ENCODE measurements around the gene ELOB. TPM values are rescaled to one million over a fixed set of nuclear protein-coding genes. Genes with fewer than 3 reads are reported as not detected.

The ELOB gene
- total RNA-seq, 1 donor from 2014 or later: 323 TPM

DNA sequence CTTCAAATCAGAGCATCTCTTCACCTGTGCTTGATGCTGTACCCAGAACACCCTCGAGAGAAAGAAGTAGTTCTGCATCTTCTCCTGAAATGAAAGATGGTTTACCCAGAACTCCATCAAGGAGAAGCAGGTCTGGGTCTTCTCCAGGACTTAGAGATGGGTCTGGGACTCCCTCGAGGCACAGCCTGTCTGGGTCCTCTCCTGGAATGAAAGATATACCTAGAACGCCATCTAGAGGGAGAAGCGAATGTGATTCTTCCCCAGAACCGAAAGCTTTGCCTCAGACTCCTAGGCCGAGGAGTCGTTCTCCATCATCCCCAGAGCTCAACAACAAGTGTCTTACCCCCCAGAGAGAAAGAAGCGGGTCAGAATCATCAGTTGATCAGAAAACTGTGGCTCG lies 12.4 kb downstream of the ELOB start:
- FAIRE-seq (no peak), DNase-seq (ENCODE audit: low read depth) (no peak)
- Mint-ChIP-seq H3K27me3 (ENCODE audit: low read depth, unreplicated experiment) (no peaks in the 10 kb centered on the region), H3K4me1 (ENCODE audit: low read depth, unreplicated experiment) (peaks cover 3% of the 10 kb centered on the region), H3K27ac (ENCODE audit: unreplicated experiment) (no peak overlapping the region), H3K9me3 (ENCODE audit: unreplicated experiment) (peaks cover 2% of the 10 kb centered on the region), H3K4me3 (ENCODE audit: unreplicated experiment) (no peak overlapping the region), H3K36me3 (ENCODE audit: low read depth, unreplicated experiment) (peaks cover 81% of the 10 kb centered on the region)
- no peak overlapping the region for H3K27ac ChIP-seq (ENCODE audit: low read depth, low read length)
- no peak overlapping the region for H3K4me3 ChIP-seq (ENCODE audit: insufficient read depth, low read depth, low read length)
- H3K9me3 ChIP-seq (ENCODE audit: insufficient read depth, low read depth, low read length): peaks cover 2% of the 10 kb centered on the region
- no peak overlapping the region for H3K4me2 ChIP-seq (ENCODE audit: low read length)
- H2AFZ ChIP-seq (ENCODE audit: low read depth, low read length): no peak overlapping the region
- peaks cover 100% of the 10 kb centered on the region for H3K79me2 ChIP-seq (ENCODE audit: insufficient read depth, low read length)
- H4K20me1 ChIP-seq (ENCODE audit: insufficient read depth, low read length): peaks cover 100% of the 10 kb centered on the region
- peaks cover 96% of the 10 kb centered on the region for H3K36me3 ChIP-seq (ENCODE audit: insufficient read depth, low read length)
- H3K4me1 ChIP-seq (ENCODE audit: insufficient read depth, low read length): no peaks in the 10 kb centered on the region
- no peak for TF ChIP-seq EZH2 (IDR thresholded peaks at IDR 0.05; ENCODE audit: insufficient read depth, low read length)
- no peak for TF ChIP-seq CTCF (IDR thresholded peaks at IDR 0.05; ENCODE audit: insufficient read depth, low read depth, low read length)
- H3K9ac ChIP-seq (ENCODE audit: low read length): no peak overlapping the region
- no peaks in the 10 kb centered on the region for H3K27me3 ChIP-seq (ENCODE audit: insufficient read depth, low read length)

GRCh38 chr16:2763173-2763572 lies 13.9 kb downstream of the ELOB start:
- no peak overlapping the region for H3K27ac ChIP-seq (ENCODE audit: low read depth, low read length)
- no peak overlapping the region for H3K27ac Mint-ChIP-seq (ENCODE audit: unreplicated experiment)
- no peak overlapping the region for H3K9ac ChIP-seq (ENCODE audit: low read length)
- peaks cover 100% of the 10 kb centered on the region for H3K36me3 ChIP-seq (ENCODE audit: insufficient read depth, low read length)
- no peaks in the 10 kb centered on the region for H3K27me3 Mint-ChIP-seq (ENCODE audit: low read depth, unreplicated experiment)
- no peak overlapping the region for H3K4me3 Mint-ChIP-seq (ENCODE audit: unreplicated experiment)
- no peak overlapping the region for H3K4me3 ChIP-seq (ENCODE audit: insufficient read depth, low read depth, low read length)
- H3K4me1 ChIP-seq (ENCODE audit: insufficient read depth, low read length): no peaks in the 10 kb centered on the region
- H3K4me1 Mint-ChIP-seq (ENCODE audit: low read depth, unreplicated experiment): peaks cover 3% of the 10 kb centered on the region
- peaks cover 100% of the 10 kb centered on the region for H3K79me2 ChIP-seq (ENCODE audit: insufficient read depth, low read length)
- DNase-seq (ENCODE audit: low read depth) (no peak), FAIRE-seq (no peak)
- H3K27me3 ChIP-seq (ENCODE audit: insufficient read depth, low read length): no peaks in the 10 kb centered on the region
- peaks cover 79% of the 10 kb centered on the region for H3K36me3 Mint-ChIP-seq (ENCODE audit: low read depth, unreplicated experiment)
- no peak overlapping the region for H3K4me2 ChIP-seq (ENCODE audit: low read length)
- peaks cover 2% of the 10 kb centered on the region for H3K9me3 Mint-ChIP-seq (ENCODE audit: unreplicated experiment)
- H3K9me3 ChIP-seq (ENCODE audit: insufficient read depth, low read depth, low read length): peaks cover 2% of the 10 kb centered on the region
- H4K20me1 ChIP-seq (ENCODE audit: insufficient read depth, low read length): peaks cover 100% of the 10 kb centered on the region
- TF ChIP-seq EZH2 (IDR thresholded peaks at IDR 0.05; ENCODE audit: insufficient read depth, low read length): no peak
- H2AFZ ChIP-seq (ENCODE audit: low read depth, low read length): no peak overlapping the region

- H2AFZ ChIP-seq (ENCODE audit: low read depth, low read length): no peak overlapping the region
- Mint-ChIP-seq H3K4me1 (ENCODE audit: low read depth, unreplicated experiment) (peaks cover 3% of the 10 kb centered on the region), H3K27me3 (ENCODE audit: low read depth, unreplicated experiment) (no peaks in the 10 kb centered on the region), H3K36me3 (ENCODE audit: low read depth, unreplicated experiment) (peaks cover 79% of the 10 kb centered on the region), H3K9me3 (ENCODE audit: unreplicated experiment) (peaks cover 2% of the 10 kb centered on the region), H3K27ac (ENCODE audit: unreplicated experiment) (no peak overlapping the region), H3K4me3 (ENCODE audit: unreplicated experiment) (no peak overlapping the region)
- no peaks in the 10 kb centered on the region for H3K4me1 ChIP-seq (ENCODE audit: insufficient read depth, low read length)
- H3K9me3 ChIP-seq (ENCODE audit: insufficient read depth, low read depth, low read length): peaks cover 2% of the 10 kb centered on the region
- no peaks in the 10 kb centered on the region for H3K27me3 ChIP-seq (ENCODE audit: insufficient read depth, low read length)
- TF ChIP-seq CTCF (IDR thresholded peaks at IDR 0.05; ENCODE audit: insufficient read depth, low read depth, low read length) (no peak), EZH2 (IDR thresholded peaks at IDR 0.05; ENCODE audit: insufficient read depth, low read length) (no peak)
- H3K4me2 ChIP-seq (ENCODE audit: low read length): no peak overlapping the region
- FAIRE-seq (no peak), DNase-seq (ENCODE audit: low read depth) (no peak)
- H3K9ac ChIP-seq (ENCODE audit: low read length): no peak overlapping the region
- no peak overlapping the region for H3K27ac ChIP-seq (ENCODE audit: low read depth, low read length)
- H3K79me2 ChIP-seq (ENCODE audit: insufficient read depth, low read length): peaks cover 100% of the 10 kb centered on the region
- H3K4me3 ChIP-seq (ENCODE audit: insufficient read depth, low read depth, low read length): no peak overlapping the region
- peaks cover 100% of the 10 kb centered on the region for H4K20me1 ChIP-seq (ENCODE audit: insufficient read depth, low read length)
- peaks cover 100% of the 10 kb centered on the region for H3K36me3 ChIP-seq (ENCODE audit: insufficient read depth, low read length)
Observed at GRCh38 chr16:2762711-2763110, 14.4 kb downstream of the ELOB start.

Data from astrocyte (in vitro differentiated cells and primary cell).